ENCODE data around the gene DNAH14. TPM values are rescaled to one million over a fixed set of nuclear protein-coding genes. Genes with fewer than 3 reads are reported as not detected.

The DNAH14 gene
- total and polyA plus RNA-seq, 10 of the 15 experiments (the other 5 are each of a cell fraction or from before 2014, with no cell fraction given), result 2.0 to 7.9 (median 4.8) TPM

GRCh38 chr1:225179686-225180085 lies 250.2 kb downstream of the DNAH14 start (continued):
- TF ChIP-seq CREM (IDR thresholded peaks at IDR 0.05; ENCODE audit: low read depth) (no peak), POLR2A (IDR thresholded peaks at IDR 0.05; ENCODE audit: low read depth, low read length) (no peak), RUNX3 (IDR thresholded peaks at IDR 0.05; ENCODE audit: low read length) (no peak), WRNIP1 (IDR thresholded peaks at IDR 0.05; ENCODE audit: borderline replicate concordance, low read depth, low read length) (no peak), NFXL1 (IDR thresholded peaks at IDR 0.05; ENCODE audit: borderline replicate concordance) (no peak), PBX3 (IDR thresholded peaks at IDR 0.05; ENCODE audit: insufficient replicate concordance, low read depth, low read length) (no peak)

GRCh38 chr1:225182716-225183115 lies 253.2 kb downstream of the DNAH14 start:
- no peak overlapping the region for H3K27ac ChIP-seq (ENCODE audit: control insufficient read depth, insufficient read depth)
- H4K20me1 ChIP-seq (ENCODE audit: control insufficient read depth, insufficient read depth), result no peaks in the 10 kb centered on the region
- SMC1A ChIA-PET (ENCODE audit: uncharacterized antibody, unreplicated experiment), result no interaction called here
- intact Hi-C loops (cut with micrococcal nuclease; ENCODE audit: unreplicated experiment), result no loop called here
- TF ChIP-seq RELA (IDR thresholded peaks at IDR 0.05; ENCODE audit: borderline replicate concordance, partially characterized antibody) (no peak), NR2F1 (conservative IDR thresholded peaks at IDR 0.05) (no peak), RFX5 (IDR thresholded peaks at IDR 0.05; ENCODE audit: low read depth, low read length) (no peak), ASH2L (IDR thresholded peaks at IDR 0.05; ENCODE audit: borderline replicate concordance, low read depth) (no peak), EZH2 (IDR thresholded peaks at IDR 0.05; ENCODE audit: borderline replicate concordance, control insufficient read depth, low read depth, low read length) (no peak), BACH1 (IDR thresholded peaks at IDR 0.05; ENCODE audit: borderline replicate concordance) (no peak), RB1 (IDR thresholded peaks at IDR 0.05; ENCODE audit: borderline replicate concordance) (no peak), IKZF1 (conservative IDR thresholded peaks at IDR 0.05) (no peak)
- H3K36me3 ChIP-seq (ENCODE audit: control insufficient read depth in 2 of 2, insufficient read depth in 2 of 2, low read length in 1 of 2), result no peaks in the 10 kb centered on the region
- no peaks in the 10 kb centered on the region; the same call in 2 of the 3 replicates for H3K9me3 ChIP-seq (replicated peaks; ENCODE audit: control insufficient read depth, insufficient read depth, low read length)
- RAD21 ChIA-PET (ENCODE audit: unreplicated experiment), result no interaction called here
- no peaks in the 10 kb centered on the region for H3K4me1 ChIP-seq (ENCODE audit: control insufficient read depth, insufficient read depth, low read length)
- no peak overlapping the region for H3K9ac ChIP-seq (ENCODE audit: control insufficient read depth, insufficient read depth, low read length)
- no peak for DNase-seq (ENCODE audit: low read depth, low spot score)
- H3K4me2 ChIP-seq (ENCODE audit: control insufficient read depth, insufficient read depth), result no peak overlapping the region
- in situ Hi-C loops (cut with MboI), result no loop called here
- no peak overlapping the region for H3K4me3 ChIP-seq
- WGBS (ENCODE audit: insufficient coverage, insufficient replicate concordance, low lambda C conversion rate, missing lambda C conversion rate), result 71% methylated on average over 1 of the region's 1 CpG
- no TSS peak for BruUV-seq (replicated peaks)
- no peaks in the 10 kb centered on the region for H3K27me3 ChIP-seq (replicated peaks in 1 of 2; ENCODE audit: control insufficient read depth in 2 of 2, insufficient read depth in 2 of 2, low read length in 1 of 2)
- POLR2A ChIA-PET, result no interaction called here
- H3K79me2 ChIP-seq (ENCODE audit: control insufficient read depth, insufficient read depth, low read length), result no peaks in the 10 kb centered on the region
- H2AFZ ChIP-seq (ENCODE audit: control insufficient read depth, low read depth, low read length), result no peak overlapping the region
- no peak for FAIRE-seq
- CTCF ChIA-PET, result no interaction called here
- no peak for ATAC-seq

All from GM12878 (cell line).